ENCODE results near the gene PCNX4.

The PCNX4 gene

DNA sequence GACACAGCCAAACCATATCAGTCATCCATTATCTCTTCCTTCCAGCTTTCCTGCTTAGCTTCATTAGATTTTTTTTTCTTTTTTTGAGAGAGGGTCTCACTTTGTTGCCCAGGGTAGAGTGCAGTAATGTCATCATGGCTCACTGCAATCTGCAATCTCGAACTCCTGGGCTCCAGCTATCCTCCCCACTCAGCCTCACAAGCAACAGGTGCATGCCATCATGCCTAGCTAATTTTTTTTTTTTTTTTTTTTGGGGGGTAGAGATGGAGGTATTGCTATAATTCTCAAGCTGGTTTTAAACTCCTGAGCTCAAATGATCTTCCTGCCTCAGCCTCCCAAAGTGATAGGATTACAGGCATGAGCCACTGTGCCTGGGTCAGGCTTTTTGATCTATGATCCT, 119.0 kb downstream of the PCNX4 start:
- DNase-seq, result no peak

DNA sequence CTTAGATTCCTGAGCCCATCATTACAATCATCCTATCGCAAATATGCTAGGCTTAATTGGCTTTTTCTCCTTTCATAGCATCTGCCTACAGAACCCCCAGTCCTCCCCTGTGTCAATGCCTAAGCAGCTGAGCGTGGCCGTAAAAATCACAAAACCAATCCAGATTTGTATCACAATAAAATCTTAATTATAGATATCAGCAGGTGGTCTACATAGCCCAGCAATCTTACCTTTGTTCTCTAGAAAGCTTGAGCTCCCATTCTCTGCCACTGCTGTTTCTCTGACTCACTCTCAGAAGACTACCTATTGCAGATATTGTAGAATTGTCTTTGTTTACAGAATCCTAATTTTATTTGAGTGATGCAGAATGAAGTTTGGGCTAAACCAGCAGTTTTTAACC, 119.4 kb downstream of the PCNX4 start:
- no peak for DNase-seq

DNA sequence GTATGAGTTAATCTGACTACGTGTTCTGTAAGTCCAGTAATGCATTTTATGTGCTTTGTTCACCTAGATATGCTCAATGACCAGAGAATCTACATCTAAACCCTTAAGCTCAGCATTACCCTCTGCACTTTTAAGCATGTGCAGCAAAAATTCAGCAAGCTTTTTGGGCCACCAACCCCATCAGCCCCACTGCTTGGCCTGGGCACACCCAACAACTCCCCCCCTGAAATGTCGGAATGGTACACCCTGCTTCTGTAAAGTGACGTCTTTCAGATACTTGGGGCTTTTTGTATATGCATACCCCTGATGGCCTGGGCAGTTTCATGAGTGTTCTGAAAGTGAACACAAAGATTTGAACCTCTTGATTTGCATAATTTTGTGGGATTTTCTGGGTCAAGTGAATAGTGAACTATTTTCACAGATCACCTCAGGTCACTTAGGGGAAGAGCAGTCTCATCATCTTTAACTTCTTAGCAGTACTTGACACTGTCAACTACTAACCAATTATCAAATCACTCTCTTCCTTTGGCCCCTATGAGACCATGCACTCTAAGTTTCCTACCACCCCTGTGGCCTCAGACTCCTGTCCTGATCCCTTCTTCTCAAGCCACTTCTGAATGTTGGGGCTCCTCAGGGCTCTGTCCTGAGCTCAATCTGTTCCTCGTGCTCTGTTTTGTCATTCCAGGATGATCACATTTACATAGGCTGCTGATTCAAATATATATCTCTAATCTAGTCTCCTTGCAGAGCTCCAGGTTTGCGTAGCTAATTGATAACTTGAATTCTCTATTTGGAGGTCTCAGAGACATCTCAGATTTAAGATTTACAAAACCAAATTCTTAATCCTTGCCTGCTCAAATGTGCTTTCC, 121.0 kb downstream of the PCNX4 start:
- no peak for DNase-seq

DNA sequence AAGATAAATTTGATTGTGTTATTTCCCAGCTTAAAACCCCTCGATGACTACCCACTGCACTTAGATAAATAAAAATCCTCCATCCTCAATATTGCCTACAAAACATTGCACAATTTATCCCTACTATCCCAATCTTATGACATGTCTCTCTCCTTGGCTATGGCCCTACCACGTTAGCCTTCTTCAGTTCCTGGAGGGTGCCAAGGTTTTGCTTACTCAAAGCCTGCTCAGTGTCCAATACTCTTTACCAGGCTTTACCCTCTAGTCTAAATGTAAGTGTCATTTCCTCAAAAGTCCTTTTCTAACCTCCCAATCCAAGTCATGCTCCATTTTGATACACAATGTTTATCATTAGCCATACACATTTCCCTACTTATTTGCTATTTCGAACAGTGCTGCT, 122.3 kb downstream of the PCNX4 start:
- no peak for DNase-seq

DNA sequence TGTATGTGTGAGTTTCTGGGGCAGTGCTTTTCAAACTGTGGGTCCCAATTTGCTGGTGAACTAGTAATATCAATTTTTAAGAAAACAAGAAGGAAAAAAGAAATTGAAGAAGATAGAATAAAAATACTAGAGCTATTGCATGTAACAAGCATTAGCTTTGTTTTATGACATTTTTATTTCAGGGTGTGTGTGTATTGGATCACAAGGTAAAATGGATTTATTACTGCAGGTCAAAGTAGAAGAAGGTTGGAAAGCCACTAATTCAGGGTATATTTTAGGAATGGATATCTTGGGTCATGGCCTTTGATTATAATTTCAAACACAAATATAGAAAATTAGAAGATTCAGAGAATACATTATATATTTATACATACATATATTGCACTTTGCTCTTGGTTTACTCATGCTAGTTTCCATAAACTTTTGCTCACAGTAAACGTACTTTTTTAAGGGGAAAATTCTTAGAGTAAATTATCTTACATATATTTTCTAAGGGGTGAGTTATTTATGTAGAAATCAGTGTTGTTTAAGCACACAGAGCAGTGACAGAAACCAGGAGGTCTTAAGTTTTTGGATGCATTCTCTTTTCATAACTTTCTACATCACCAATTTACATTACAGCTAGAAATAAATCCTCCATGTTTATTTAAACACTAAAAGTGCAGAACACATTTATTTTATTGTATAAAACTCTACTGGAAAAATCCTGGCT, 122.8 kb downstream of the PCNX4 start:
- DNase-seq, result no peak

DNA sequence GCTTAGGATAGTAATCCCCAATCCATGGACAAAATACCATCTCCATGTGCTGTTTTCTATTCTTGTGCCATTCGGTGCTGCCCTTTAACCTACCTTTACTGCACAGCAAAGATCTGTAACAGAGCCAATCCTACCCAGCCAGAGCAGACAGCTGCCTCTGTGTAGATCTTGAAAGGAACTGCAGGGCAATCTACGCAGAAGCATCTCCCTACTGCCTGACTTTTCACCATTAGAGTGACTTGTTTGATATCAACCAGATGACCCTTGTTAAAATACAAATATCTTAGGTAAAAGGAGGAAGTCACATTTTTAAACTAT, 123.4 kb downstream of the PCNX4 start:
- no peak for DNase-seq

DNA sequence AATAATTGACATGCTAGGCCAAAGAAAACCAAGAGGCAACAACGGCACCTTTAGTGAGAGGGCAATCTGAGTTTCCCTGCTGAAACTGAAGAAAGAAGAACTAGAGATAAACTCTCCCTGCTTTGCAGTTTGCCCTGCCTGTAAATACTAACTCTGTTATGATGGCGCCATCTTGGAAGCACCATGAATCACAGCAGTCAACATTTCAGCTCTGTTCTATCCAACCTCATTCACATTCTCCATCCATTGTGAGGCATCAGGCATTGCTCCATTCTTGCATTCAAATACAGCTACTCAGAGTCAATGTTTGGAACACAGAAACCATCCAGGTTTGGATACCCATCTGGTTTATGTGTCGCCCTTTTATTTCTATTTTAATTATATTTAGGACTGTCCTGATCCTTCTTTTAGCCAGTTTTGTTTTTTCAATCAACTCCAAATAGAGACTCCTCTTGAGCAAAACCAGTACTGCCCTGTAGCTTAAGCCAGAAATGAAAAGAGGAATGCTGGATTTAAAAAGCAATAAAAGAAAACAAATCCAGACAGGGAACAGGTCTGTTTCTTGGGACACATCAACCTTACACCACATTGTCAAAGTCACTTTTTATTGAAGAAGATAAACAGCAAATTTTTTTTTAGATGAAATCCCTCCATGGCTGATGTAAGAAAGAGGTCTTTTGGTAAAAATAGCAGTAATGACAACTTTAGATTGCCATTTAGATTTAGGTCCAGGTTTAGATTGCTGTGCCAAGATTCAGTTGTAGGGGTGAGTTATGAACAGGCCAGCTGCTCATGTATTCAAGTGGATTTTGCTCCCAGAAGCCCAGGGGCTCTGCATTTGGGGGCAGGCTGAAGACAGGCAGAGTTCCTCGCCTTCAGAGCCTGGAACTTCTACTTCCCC, 124.0 kb downstream of the PCNX4 start:
- DNase-seq, result no peak

DNA sequence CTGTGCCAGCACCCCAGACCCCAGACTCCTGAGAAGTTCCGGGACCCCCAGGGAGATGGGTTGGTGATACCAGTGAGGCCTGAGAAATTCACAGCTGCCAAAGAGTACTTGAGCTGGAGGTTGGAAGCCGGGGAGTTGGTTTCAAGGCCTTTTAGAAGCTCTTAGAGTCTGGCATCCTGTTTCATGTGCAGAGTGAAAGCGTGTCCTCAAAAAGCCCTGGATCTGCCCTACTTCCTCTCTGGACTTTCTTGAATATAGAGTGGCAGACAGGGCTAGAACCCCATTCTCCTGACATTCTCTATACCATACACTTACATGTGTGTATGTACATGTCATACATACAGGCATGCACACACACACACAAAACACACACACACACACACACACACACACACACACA, 126.0 kb downstream of the PCNX4 start:
- no peak for DNase-seq

All from CD4-positive, alpha-beta T cell treated with Interleukin-12 subunit alpha and Interleukin-12 subunit beta, for 1 hour (primary cell).